GM10847 (cell line): Measurements from ENCODE around the gene ZBTB20.

Experiments
- POLR2A ChIP-seq: IDR thresholded peaks from 2 replicates; pipeline ENCODE4 v1.6.1; 2011; ENCODE audit not compliant: insufficient read length; ENCODE audit errors: extremely low read depth

Gene ZBTB20

DNA sequence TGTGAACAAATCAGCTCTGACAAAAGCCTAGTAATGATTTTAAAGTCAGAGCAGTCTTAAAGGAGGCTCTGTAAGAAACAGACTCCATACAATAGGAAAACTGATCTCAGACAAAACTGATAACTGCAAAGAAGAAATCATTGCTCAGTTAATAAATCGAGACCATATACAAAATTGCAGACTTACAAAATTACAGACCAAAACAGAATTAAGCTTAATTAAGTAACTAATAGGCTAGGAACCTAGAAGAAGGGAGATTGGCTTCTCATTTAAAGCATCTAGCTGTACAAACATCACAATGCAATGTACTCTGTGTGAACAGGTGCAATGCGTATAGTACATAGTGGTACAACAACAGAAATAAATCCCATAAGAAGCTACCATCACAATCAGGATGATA, 46.3 kb downstream of the ZBTB20 start:
- TF ChIP-seq POLR2A: no peak

DNA sequence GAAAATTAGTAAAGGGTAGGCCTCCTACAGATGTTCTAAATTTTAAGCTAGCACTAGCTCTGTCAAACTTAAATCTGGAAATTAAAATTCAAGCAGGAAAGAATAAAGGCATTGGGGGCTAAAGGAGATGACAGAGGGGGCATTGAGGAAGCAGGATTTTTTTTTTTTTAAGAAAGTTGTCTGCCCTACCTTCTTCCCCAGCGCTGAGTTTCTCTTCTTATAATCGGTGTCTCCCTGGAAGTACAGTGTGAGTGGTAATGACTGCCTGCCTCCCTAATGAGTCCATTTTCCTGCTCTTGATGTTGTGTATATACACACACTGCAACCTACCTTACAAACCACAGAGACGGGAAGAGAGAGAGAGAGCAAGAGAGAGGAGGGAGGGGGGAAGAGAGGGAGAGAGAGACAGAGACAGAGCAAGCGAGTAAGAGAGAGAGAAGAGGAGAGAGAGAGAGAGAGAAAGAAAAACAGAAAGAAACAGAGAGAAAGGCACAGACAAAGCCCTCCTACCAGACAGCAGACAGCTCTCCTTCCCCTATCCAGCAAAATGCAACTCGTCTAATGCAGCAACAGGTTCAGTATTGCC, 47.0 kb downstream of the ZBTB20 start:
- TF ChIP-seq POLR2A: no peak

DNA sequence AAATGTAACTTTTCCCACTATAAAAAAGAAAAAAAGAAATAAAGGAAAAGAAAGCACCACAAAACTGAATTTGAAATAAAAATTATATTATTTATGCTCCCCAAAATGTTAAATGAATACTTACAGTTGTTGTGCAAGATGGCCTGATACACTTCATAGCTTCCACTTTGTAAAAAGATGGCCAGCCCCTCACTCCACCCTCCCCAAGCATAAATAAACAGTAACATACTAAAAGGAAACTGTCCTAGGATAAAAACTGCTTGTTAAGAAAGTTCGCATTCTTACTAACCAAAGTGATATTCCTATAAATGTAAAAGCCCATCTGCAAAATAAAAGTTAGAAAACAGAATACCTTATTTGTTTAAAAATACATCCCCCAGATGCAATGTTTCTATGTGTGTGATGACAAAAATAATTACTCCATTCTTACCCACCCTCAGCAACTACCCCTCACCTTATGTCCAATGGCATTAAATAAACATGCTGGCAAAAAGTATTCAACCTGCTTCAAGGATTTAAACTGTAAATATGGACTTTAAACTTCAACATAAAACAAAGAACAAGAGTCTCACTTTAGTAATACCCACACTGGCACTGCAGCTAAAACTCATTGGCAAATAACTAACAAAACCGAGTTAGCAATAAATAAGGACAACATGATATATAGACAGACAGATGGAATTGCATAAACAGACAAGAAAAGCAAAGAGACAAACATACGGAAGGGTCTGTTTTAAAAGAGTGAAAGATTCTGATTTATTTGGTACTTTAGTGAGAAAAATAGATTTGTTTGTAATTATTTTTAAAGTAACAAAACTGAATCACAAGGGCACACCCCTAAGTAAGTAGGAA, 47.7 kb downstream of the ZBTB20 start:
- TF ChIP-seq POLR2A: no peak

DNA sequence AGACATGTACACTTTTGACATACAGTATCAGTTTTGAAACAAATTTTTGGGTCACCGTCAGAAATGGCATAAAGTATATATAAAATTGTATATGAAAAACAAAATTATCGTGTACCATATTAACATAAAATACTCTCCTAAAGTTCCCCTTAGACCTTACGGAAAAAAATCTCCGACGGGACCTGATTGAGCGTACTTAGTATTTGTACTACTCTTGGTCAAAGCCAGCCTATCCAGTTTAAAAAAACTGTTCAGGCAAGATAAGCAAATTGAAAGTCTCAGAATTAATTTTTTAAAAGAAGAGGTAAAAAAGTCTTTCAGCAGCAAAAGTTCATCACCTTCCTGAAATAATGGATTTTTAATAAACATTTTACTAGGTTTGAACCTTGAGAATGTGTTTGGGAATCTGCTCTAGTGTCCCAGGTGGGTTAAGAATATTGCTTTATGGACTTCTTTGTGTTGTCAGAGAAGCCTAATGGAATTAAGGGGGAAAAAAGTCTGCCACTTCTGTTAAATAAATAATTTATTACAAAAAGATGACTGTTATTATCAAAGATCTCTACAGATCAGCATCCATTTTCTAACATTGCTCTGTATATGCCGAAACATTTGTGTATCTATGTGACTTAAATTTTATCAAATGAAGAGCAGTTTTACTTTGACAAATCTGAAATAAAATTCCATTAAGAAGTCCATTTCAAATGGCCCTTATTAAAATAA, 48.6 kb downstream of the ZBTB20 start:
- TF ChIP-seq POLR2A: no peak

DNA sequence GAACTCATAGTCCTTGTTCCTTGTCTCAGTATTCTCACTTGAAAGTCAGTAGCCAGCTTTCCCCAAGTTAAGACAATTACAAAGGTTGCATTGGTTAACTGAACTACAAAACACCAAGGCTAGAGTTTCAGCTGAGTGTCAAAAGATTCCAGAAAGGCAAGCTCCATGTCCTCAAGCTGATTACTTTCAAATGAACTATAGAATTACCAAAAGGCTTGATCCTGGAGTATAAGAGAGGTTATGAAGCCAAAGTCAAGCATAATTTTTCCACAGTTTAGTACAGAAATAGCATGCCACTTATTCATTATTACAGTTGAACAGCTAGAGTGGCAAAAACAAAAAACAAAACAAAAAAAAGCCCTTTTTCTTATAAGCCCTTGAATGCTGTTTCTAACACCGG, 51.9 kb downstream of the ZBTB20 start:
- TF ChIP-seq POLR2A: no peak

DNA sequence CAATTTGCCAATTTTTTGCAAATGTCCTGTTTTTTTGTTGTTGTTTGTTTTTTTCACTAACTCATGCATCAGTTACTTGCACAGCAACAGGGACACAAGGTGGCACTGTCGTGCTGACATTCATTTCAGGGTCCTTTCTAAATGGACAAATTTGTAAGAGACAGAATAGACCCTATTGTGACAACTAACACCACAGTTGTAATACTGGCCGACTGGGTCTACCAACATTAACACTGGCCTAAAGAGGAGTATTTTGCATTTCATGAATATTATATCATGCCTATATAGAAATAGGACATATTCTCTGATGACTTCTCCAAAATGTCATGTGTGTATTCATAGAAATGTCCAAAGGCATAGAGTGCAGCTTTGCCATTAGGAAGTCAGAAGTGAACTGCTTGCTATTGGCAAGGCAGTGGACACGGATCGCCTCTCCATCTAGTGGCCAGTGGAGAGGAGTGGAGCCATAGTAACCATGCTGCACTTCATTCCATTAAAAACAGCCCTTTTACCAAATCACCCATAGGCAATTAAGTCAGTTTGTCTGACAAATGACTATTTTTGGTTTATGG, 54.8 kb downstream of the ZBTB20 start:
- no peak for TF ChIP-seq POLR2A

DNA sequence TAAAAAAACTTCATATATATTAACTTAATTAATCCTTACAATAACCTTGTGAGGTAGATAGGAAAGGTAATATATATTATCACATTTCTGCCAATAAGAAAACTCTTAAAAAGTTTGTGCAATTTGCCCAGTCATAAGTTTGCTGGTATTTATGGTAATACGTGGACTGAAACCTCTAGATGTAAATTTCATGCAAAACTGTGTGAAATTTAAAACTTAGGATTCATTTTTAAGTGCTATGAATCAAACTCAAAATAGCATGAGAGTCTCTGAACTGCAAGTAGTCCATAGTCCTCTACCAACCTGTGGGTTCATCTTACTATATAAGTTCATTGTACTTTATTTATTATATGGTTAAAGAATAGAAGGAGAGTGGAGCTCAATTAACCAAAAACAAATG, 56.4 kb downstream of the ZBTB20 start:
- TF ChIP-seq POLR2A: no peak

DNA sequence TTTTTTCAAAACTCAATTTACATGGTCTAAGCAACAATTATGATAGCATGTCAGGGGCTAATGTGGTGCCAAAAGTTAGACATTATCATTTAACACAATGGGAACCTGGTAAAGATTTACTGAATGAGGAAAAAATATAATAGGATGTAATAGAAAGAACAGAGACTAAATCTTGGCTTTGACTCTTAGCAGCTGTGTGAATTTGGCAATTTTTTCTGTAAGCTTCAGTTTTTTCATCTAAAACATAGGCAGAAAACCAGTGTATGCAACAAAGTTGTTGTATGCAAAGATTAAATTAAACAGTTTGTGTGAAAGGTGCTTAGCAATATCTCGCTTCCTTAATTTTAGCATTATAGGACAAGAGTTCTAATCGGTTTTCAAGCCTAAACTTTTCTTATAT, 57.6 kb downstream of the ZBTB20 start:
- no peak for TF ChIP-seq POLR2A

DNA sequence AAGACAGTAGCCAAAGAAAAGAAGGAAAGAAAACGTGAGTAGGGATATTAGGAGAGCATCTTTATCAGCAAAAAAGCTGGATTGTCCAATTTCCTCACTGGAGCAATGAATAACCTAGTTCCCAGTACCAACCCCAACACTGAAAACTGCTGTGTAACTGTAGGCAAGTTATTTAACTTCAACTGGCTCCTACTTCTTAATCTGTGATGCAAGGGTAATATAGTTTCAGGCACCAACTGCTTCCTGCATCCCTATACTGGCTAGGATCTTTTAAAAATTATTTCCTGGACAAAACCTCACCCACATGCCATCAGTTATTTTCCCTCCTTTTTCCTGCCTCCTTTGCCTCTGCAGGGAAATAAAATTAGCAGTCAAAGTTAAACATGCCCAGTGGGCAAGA, 59.6 kb downstream of the ZBTB20 start:
- TF ChIP-seq POLR2A: no peak

DNA sequence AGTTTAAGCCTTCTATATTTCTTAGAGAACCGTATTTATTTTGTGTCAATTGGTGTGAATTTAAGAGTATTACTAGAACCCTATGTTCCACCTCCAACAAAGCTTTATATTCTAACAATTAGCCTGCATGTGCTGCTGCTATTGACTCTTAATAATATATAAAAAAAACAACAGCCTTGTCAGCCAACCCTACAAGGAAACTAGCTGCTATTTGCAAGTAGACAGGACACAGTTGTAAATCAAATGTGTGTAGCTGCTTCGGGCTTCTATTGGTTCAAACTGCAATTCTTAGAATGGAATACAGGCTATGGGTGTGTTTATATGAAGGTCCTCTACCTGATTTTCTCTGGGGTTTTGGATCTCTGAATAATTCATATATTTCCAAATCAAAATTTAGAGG, 60.7 kb downstream of the ZBTB20 start:
- no peak for TF ChIP-seq POLR2A

DNA sequence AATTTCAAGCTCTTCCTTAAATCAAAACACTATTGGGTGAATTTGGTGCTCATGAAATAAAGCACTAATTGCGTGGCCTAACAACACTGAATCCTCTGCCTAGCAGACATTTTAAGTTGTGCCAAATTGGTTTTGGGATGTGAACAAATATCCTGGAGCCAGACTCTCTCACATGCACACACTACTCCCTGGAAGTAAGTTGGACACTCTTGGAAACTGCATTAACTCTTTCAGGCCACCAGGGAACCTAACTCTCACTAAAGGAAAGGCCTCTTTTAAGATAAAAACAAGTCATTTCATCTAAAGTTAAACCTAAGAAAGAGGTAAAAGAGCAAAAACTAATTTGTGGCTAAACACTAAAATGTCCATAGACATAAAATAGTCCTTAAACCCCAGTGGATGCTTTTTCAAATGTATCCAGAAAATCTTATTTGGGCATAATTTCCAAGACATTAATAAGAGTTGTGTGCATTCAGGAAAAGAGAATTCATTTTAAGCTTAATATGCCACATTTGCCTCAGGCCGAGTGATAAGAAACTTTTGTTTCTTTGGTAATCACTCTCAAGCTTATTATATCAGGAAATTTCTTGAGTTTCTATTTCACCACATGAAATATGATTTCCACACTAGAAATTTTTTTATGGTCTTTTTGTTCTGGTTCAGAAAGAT, 61.8 kb downstream of the ZBTB20 start:
- no peak for TF ChIP-seq POLR2A

DNA sequence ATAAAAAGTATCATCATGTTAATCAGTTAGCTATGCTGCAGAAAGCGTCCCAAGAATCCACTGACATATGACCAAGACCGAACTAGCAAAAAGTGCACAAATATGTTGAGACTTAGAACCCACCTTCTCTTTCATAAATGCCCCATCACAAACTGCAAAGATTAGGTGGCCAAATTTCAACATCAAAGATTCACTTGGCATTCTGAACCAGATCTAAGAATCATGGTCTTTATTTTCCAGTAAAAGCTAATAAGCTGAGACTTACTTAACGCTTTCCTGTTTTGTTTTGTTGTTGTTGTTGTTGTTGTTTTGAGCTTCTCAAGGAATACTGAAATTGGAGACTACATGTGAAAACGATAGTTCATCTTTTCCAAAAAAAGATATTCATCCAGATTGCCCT, 62.4 kb downstream of the ZBTB20 start:
- no peak for TF ChIP-seq POLR2A

DNA sequence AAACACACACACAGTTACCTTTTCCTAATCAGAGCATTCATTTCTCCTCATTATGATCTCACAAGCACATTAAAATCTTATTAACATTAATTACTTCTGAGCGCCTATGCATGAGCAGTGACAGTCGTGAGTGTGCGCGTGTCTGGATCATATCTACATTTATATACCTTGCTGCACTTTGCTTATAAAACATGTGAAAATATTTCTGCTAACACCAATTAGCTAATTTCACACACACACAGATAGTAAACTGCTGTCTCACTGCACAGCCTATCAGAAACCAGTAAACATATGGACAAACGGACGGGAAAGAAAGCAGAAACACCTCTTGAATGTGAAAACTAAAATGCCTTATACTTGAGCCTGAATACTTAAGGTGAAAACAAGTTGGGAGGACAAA, 64.8 kb downstream of the ZBTB20 start:
- TF ChIP-seq POLR2A: no peak

DNA sequence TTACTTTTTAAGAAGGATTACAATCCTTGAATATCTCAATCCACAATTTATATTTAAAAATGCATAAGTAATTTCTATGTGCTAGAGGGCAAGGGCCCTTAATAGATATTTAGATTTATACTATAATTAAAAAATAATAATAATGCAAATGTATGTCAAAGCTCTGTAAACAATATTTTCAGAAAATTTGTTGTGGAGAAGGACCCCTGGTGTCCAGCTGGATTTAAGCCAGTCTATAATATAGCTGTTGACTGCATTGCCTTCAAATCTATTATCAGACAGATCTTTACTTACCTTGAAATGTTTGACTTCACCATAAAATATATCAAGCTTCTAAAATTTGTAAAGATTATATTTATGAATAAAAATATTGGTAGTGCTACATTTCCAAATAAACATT, 65.6 kb downstream of the ZBTB20 start:
- TF ChIP-seq POLR2A: no peak

DNA sequence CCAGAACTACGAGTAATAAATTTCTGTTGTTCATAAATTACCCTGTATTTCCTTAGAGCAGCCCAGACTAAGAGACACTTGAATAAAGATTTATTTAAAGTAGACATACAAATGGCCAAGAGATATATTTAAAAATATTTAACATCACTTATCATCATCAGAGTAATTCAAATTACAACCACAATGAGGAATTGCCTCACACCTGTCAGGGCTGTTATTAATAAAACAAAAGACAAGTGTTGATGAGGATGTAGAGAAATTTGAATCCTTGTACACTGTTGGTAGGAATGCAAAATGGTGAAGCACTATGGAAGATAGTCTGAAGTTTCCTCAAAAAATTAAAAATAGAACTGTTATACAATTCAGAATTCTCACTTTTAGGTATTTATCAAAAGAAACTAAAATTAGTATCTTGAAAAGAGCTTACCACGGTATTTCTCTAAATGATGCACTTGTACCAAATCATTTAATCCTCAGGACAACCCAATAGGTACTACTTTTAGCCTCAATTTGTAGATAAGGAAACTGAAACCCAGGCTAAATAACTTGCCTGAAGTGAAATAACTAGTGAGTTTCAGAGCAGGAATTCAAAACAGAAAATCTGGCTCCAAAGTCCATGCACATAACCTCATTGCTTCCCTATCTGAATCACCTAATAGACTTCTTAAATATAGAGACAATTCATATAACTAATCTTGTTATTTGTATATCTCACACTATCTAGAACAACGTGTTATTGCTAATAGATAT, 69.4 kb downstream of the ZBTB20 start:
- no peak for TF ChIP-seq POLR2A

DNA sequence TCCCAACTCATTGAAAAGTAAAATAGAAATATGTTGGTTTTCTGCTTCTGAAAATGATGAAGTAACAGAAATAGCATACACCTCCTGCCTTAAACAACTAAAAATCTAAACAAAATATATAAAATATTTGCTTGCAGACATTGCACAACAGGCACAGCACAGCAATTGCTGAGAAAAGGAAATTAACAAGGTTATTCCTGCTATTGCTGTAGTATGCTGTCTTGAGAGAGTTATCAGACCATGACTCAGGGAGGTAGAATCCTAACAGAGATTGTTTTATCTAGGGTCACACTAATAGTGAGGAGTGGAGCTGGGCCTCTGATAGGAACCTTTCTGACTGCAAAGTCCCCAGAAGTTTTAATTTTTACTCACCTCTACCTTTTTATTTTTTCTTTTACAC, 72.6 kb downstream of the ZBTB20 start:
- no peak for TF ChIP-seq POLR2A
